Measurements from ENCODE around the gene ROBO2. TPM values are rescaled to one million over a fixed set of nuclear protein-coding genes. Genes with fewer than 3 reads are reported as not detected.

Gene ROBO2
- total and polyA plus RNA-seq, 8 donors: 0.65 to 4.3 (median 1.6) TPM

DNA sequence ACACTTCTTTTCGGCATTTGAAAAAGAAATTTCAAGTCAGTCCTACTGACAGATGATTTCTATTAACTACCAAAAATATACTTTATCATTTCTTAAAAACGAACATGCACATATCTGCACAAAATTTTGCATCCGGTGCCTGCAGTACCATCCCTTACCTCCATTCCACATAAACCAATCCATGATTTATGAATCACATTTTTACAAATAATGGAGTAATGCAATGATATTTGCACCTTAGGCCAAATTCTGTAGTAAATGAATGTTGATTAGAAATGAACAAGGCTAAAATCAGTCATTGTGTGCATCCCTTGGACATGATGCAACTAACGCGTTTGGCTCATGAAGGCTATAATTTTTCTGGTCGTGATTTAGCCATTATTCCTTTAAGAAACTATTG, 46.5 kb downstream of the ROBO2 start:
- no peak for ATAC-seq

DNA sequence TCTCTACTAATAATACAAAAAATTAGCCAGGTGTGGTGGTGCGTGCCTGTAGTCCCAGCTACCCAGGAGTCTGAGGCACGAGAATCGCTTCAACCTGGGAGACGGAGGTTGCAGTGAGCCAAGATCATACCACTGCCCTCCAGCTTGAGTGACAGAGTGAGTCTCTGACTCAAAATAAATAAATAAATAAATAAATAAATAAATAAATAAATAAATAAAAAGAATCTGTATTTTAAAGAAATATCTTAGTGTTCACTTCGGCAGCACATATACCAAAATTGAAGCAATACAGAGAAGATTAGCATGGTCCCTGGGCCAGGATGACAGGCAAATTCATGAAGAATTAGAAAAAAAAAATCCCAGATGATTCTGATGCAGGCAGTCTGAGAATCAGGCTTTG, 51.9 kb downstream of the ROBO2 start:
- WGBS, 2 donors: 92 to 98% methylated on average over 5 of the region's 5 CpGs
- FAIRE-seq (no peak), DNase-seq (no peak), ATAC-seq (no peak)
- H3K36me3 ChIP-seq: no peaks in the 10 kb centered on the region
- no peaks in the 10 kb centered on the region for H3K9me3 ChIP-seq
- no peak overlapping the region for H3K27ac ChIP-seq
- TF ChIP-seq, protein P1, sequence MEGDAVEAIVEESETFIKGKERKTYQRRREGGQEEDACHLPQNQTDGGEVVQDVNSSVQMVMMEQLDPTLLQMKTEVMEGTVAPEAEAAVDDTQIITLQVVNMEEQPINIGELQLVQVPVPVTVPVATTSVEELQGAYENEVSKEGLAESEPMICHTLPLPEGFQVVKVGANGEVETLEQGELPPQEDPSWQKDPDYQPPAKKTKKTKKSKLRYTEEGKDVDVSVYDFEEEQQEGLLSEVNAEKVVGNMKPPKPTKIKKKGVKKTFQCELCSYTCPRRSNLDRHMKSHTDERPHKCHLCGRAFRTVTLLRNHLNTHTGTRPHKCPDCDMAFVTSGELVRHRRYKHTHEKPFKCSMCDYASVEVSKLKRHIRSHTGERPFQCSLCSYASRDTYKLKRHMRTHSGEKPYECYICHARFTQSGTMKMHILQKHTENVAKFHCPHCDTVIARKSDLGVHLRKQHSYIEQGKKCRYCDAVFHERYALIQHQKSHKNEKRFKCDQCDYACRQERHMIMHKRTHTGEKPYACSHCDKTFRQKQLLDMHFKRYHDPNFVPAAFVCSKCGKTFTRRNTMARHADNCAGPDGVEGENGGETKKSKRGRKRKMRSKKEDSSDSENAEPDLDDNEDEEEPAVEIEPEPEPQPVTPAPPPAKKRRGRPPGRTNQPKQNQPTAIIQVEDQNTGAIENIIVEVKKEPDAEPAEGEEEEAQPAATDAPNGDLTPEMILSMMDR (IDR thresholded peaks at IDR 0.05): no peak
- H3K4me3 ChIP-seq: no peak overlapping the region
- H3K27me3 ChIP-seq: no peaks in the 10 kb centered on the region
- intact Hi-C loops (cut with DNase I): no loop called here
- no peaks in the 10 kb centered on the region for H3K4me1 ChIP-seq

More for the DNA sequence above, 46.5 kb downstream of the ROBO2 start:
- H3K4me1 ChIP-seq: no peaks in the 10 kb centered on the region
- H3K4me3 ChIP-seq: no peak overlapping the region
- H3K36me3 ChIP-seq: no peaks in the 10 kb centered on the region
- FAIRE-seq (no peak), DNase-seq (no peak)
- intact Hi-C loops (cut with DNase I): no loop called here
- WGBS, 2 donors: 86 to 90% methylated on average over 6 of the region's 6 CpGs
- H3K9me3 ChIP-seq: no peaks in the 10 kb centered on the region
- H3K27me3 ChIP-seq: no peaks in the 10 kb centered on the region
- H3K27ac ChIP-seq: no peak overlapping the region
- TF ChIP-seq, protein P1 (IDR thresholded peaks at IDR 0.05): peak in 1 of 4 donors; percentile 8

DNA sequence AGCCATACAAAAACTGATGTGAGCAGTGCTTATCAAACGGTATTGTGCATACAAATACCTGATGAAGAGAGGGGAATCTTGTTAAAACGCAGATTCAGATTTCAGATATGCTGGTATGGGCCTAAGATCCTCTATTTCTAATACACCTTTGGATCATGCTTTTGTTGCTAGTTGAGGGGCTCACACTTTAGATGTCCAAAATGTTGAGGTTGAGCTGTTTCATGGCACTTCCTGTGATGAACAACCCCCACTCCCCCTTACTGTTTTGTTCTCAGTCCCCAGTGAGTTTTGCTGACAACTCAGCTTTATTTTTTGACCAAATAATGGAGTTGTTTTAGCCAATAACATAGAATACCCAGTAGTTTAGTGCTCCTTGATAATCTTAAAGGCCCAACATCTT, 53.2 kb downstream of the ROBO2 start:
- no peak overlapping the region for H3K4me3 ChIP-seq
- FAIRE-seq (no peak), ATAC-seq (no peak), DNase-seq (no peak)
- intact Hi-C loops (cut with DNase I): no loop called here
- WGBS, 2 donors: 71% methylated on average over 2 of the region's 2 CpGs
- TF ChIP-seq, protein P1 (IDR thresholded peaks at IDR 0.05): no peak
- no peaks in the 10 kb centered on the region for H3K9me3 ChIP-seq
- no peak overlapping the region for H3K27ac ChIP-seq
- H3K36me3 ChIP-seq: no peaks in the 10 kb centered on the region
- H3K27me3 ChIP-seq: no peaks in the 10 kb centered on the region
- H3K4me1 ChIP-seq: no peaks in the 10 kb centered on the region

DNA sequence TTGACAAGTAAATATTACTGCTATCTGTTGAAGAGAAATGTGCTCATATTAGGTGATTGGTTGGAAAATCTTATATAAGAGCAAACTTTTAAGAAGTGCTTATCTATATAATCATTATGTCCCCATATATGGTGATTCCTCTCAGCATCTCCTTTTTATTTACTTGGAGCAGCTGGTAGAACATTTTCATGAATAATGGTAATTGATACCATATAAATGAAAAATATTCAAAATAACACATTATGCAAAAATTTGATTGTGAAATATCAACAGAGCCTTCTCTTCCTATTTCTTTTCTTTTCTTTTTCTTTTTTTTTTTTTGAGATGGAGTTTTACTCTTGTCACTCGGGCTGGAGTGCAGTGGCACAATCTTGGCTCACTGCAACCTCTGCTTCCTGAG, 56.2 kb downstream of the ROBO2 start:
- DNase-seq: no peak
- ATAC-seq: no peak
- WGBS, 2 donors: 71 to 88% methylated on average over 1 of the region's 1 CpG
- Histone ChIP-seq H3K27me3 (no peaks in the 10 kb centered on the region), H3K4me3 (no peak overlapping the region), H3K4me1 (no peaks in the 10 kb centered on the region), H3K36me3 (no peaks in the 10 kb centered on the region), H3K27ac (no peak overlapping the region), H3K9me3 (no peaks in the 10 kb centered on the region)
- TF ChIP-seq, protein P1 (IDR thresholded peaks at IDR 0.05): no peak
- FAIRE-seq: no peak
- intact Hi-C loops (cut with DNase I): no loop called here

DNA sequence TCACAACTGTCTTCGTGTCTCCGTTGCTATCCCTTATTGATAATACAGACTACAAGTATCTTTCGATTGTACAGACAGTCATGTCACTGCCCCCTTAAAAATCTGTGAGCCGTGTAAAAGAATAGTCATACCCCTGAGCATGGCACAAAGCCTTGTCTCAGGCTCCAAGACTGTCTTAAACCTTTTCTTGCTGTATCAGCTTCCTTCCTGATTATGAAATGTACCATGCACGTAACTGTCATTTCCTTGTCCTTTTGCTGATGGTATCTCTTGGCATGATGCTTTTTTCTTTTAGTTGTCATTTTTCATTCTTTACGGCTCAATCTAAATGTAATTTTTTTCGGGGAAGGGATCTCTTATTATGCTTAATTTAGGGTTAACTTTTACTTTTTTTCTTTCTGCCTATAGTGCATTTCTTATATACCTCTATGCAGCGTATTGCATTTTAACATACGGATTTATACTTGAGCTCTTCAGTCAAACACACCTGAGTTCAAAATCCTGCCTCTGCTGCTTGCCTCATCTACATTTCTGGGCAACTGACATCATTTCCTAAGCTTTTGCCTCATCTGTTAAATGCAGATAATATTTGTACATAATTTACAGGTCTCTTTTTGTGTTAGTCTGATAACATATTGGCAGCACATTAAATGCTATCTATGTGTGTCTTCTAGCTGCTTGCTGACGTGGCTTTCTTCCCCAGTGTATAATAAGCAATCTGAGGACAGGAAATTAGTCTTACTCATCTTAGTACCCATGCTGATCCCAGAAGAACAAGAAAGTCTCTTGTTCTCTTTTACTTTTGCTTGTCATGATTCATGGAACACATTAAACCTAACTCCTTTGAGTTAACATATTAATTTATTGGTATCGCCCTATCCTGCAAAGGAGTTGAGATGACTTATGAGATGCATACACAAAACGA, 57.3 kb downstream of the ROBO2 start:
- no peak for DNase-seq
- 69 to 83% methylated on average over 12 of the region's 12 CpGs for WGBS, 2 donors
- H3K4me1 ChIP-seq: no peaks in the 10 kb centered on the region
- no peak overlapping the region for H3K27ac ChIP-seq
- no peak overlapping the region for H3K4me3 ChIP-seq
- no peak for FAIRE-seq
- H3K27me3 ChIP-seq: no peaks in the 10 kb centered on the region
- no peak for ATAC-seq
- no peaks in the 10 kb centered on the region for H3K36me3 ChIP-seq
- intact Hi-C loops (cut with DNase I): no loop called here
- H3K9me3 ChIP-seq: no peaks in the 10 kb centered on the region
- TF ChIP-seq, protein P1 (IDR thresholded peaks at IDR 0.05): no peak

Data from pancreas (tissue), 10 donors.